SK-N-SH (cell line): Measurements from ENCODE around the gene MYH10. TPM values are rescaled to one million over a fixed set of nuclear protein-coding genes. Genes with fewer than 3 reads are reported as not detected.

Source experiments
- CTCF ChIA-PET: fragments of 300-600, 350-600 bp; formaldehyde crosslinking; extraction: SDS; loops from one replicate; lab custom pipeline; 2021; lab: Yijun Ruan, JAX
- POLR2A ChIA-PET: fragments of 350-600 bp; sonication (Branson Sonifier 250); formaldehyde crosslinking; extraction: SDS; loops from one replicate; lab custom pipeline; 2020; ENCODE audit warnings: antibody characterized with exemption, inconsistent platforms; lab: Yijun Ruan, JAX
- DNase-seq: peaks from one replicate; pipeline ENCODE4 v3.0.0; 2012
- H2AFZ ChIP-seq: fragments of 200-600 bp; sonication (generic); 2 replicates; pipeline ENCODE4 v1.8.1; 2016; ENCODE audit warnings: antibody characterized with exemption, mild to moderate bottlenecking, low read depth
- H3F3A ChIP-seq: fragments of 200-600 bp; sonication (generic); replicated peaks from 2 replicates; pipeline ENCODE3; 2016; ENCODE audit warnings: antibody characterized with exemption, mild to moderate bottlenecking; ENCODE audit not compliant: insufficient read depth
- H3K27ac ChIP-seq, 2 experiments: fragments of 200-500 bp in 1 of 2; fragments of 200-600 bp in 1 of 2; sonication (Bioruptor generic) in 1 of 2; sonication (generic), shearing (Covaris generic) in 1 of 2; 2 replicates each; pipeline versions ENCODE4 v1.5.1 to v1.6.1; 2014 to 2016; ENCODE audit warnings: low read depth in 2 of 2, inconsistent platforms in 1 of 2, low read length in 1 of 2, mild to moderate bottlenecking in 1 of 2, mixed read lengths in 1 of 2
- H3K27me3 ChIP-seq: fragments of 200-600 bp; sonication (generic), shearing (Covaris generic); 2 replicates; pipeline ENCODE4 v1.6.1; 2016; ENCODE audit warnings: mixed run types; ENCODE audit not compliant: insufficient read depth
- H3K36me3 ChIP-seq, 2 experiments: fragments of 200-500 bp in 1 of 2; fragments of 200-600 bp in 1 of 2; sonication (Bioruptor generic) in 1 of 2; sonication (generic) in 1 of 2; replicated peaks in 1 of 2; 2 replicates each; pipeline versions ENCODE3 to v1.5.1; 2014 to 2016; ENCODE audit warnings: low read length in 1 of 2, mild to moderate bottlenecking in 1 of 2; ENCODE audit not compliant: insufficient read depth in 2 of 2, control insufficient read depth in 1 of 2
- H3K4me1 ChIP-seq, 2 experiments: fragments of 200-500 bp in 1 of 2; fragments of 200-600 bp in 1 of 2; sonication (Bioruptor generic) in 1 of 2; sonication (generic), shearing (Covaris generic) in 1 of 2; 2 replicates each; pipeline versions ENCODE4 v1.5.1 to v1.6.1; 2014 to 2016; ENCODE audit warnings: low read depth in 1 of 2, low read length in 1 of 2, mixed run types in 1 of 2; ENCODE audit not compliant: insufficient read depth in 2 of 2, control insufficient read depth in 1 of 2
- H3K4me2 ChIP-seq: fragments of 200-600 bp; sonication (generic), shearing (Covaris generic); 2 replicates; pipeline ENCODE4 v1.6.1; 2017; ENCODE audit warnings: mixed run types
- H3K4me3 ChIP-seq, 2 experiments: fragments of 200-500 bp in 1 of 2; fragments of 200-600 bp in 1 of 2; sonication (Bioruptor generic) in 1 of 2; sonication (generic), shearing (Covaris generic) in 1 of 2; 2 replicates each; pipeline versions ENCODE4 v1.5.1 to v1.8.1; 2014 to 2016; ENCODE audit warnings: low read depth in 2 of 2, inconsistent platforms in 1 of 2, low read length in 1 of 2, mild to moderate bottlenecking in 1 of 2, mixed read lengths in 1 of 2, moderate library complexity in 1 of 2
- H3K79me2 ChIP-seq: fragments of 200-600 bp; sonication (generic); 2 replicates; pipeline ENCODE4 v1.8.1; 2017; ENCODE audit warnings: mild to moderate bottlenecking; ENCODE audit not compliant: insufficient read depth
- H3K9ac ChIP-seq: fragments of 200-600 bp; sonication (generic); 2 replicates; pipeline ENCODE4 v1.6.1; 2017; ENCODE audit warnings: mixed run types
- H3K9me2 ChIP-seq: fragments of 200-600 bp; sonication (generic); 2 replicates; pipeline ENCODE4 v1.6.1; 2017; ENCODE audit warnings: mixed run types
- H3K9me3 ChIP-seq: fragments of 200-600 bp; sonication (generic); 2 replicates; pipeline ENCODE4 v1.6.1; 2017; ENCODE audit warnings: mixed run types, mild to moderate bottlenecking, moderate library complexity
- H4K20me1 ChIP-seq: fragments of 200-600 bp; sonication (generic); 2 replicates; pipeline ENCODE4 v1.6.1; 2017; ENCODE audit warnings: mild to moderate bottlenecking, mixed run types; ENCODE audit not compliant: insufficient read depth
- MEF2A ChIP-seq: IDR thresholded peaks from 2 replicates; pipeline ENCODE4 v1.4.0; 2012; ENCODE audit warnings: low read depth, borderline replicate concordance
- NRF1 ChIP-seq: IDR thresholded peaks from 2 replicates; pipeline ENCODE4 v1.6.1; 2012; ENCODE audit warnings: low read depth, mild to moderate bottlenecking, low read length
- PBX3 ChIP-seq: IDR thresholded peaks from 2 replicates; pipeline ENCODE4; 2012
- RAD21 ChIP-seq: IDR thresholded peaks from 2 replicates; pipeline ENCODE4 v1.6.1; 2012; ENCODE audit warnings: mild to moderate bottlenecking, low read length
- SMC3 ChIP-seq: IDR thresholded peaks from 2 replicates; pipeline ENCODE4 v1.6.1; 2012; ENCODE audit warnings: low read depth, low read length, improper control_type of control experiment
- TAF1 ChIP-seq: IDR thresholded peaks from 2 replicates; pipeline ENCODE4 v1.6.1; 2012; ENCODE audit warnings: low read depth, mild to moderate bottlenecking, low read length, moderate library complexity, borderline replicate concordance
- TEAD4 ChIP-seq: IDR thresholded peaks from 2 replicates; pipeline ENCODE4 v1.4.0; 2012; ENCODE audit warnings: mild to moderate bottlenecking, borderline replicate concordance; ENCODE audit not compliant: insufficient read depth
- USF2 ChIP-seq: fragments of 150-350 bp; IDR thresholded peaks from 2 replicates; pipeline ENCODE4 v1.6.1; 2017; ENCODE audit warnings: antibody characterized with exemption, low read length, low read depth, borderline replicate concordance
- YY1 ChIP-seq: IDR thresholded peaks from 2 replicates; pipeline ENCODE4 v1.4.0; 2012; ENCODE audit warnings: low read depth, mild to moderate bottlenecking
- WGBS: methylation state at CpG from one replicate; pipeline ENCODE4 v1.1.6; 2017; ENCODE audit warnings: low lambda C conversion rate; 5-methylcytosine and 5-hydroxymethylcytosine counted together
- polyA plus RNA-seq, 3 experiments: library from polyadenylated mRNA; depleted of rRNA; stranded (reverse); fragments of >200 nt; gene quantifications; 2 replicates each; pipeline ENCODE4 v1.2.3, GENCODE V29; 2012
- TF ChIP-seq, protein P1 (sequence below): fragments of 200-600 bp; sonication (generic); IDR thresholded peaks from 2 replicates; pipeline ENCODE4 v1.6.1; 2017; ENCODE audit warnings: antibody characterized with exemption, mild to moderate bottlenecking, moderate library complexity
- TF ChIP-seq, protein P2 (sequence below): IDR thresholded peaks from 2 replicates; pipeline ENCODE4 v1.6.1; 2012; ENCODE audit warnings: mild to moderate bottlenecking, low read depth, low read length, moderate library complexity
- TF ChIP-seq, protein P3 (sequence below): IDR thresholded peaks from 2 replicates; pipeline ENCODE4 v1.4.0; 2012; ENCODE audit warnings: low read depth, borderline replicate concordance

Gene MYH10
- polyA plus RNA-seq, 1 of the 3 experiments (the other 2 are of a cell fraction) = 64.2 TPM

- Histone ChIP-seq H3K27ac (no peak overlapping the region), H3K4me2 (no peak overlapping the region), H3K9me2 (no peaks in the 10 kb centered on the region), H3K4me1 (no peaks in the 10 kb centered on the region), H3F3A (peaks cover 6% of the 10 kb centered on the region), H3K4me3 (no peak overlapping the region), H3K36me3 (peaks cover 48 to 58% of the 10 kb centered on the region in 2 experiments), H3K79me2 (no peaks in the 10 kb centered on the region), H3K27me3 (no peaks in the 10 kb centered on the region), H3K9me3 (no peaks in the 10 kb centered on the region), H3K9ac (no peak overlapping the region), H2AFZ (no peak overlapping the region), H4K20me1 (no peaks in the 10 kb centered on the region)
- 95% methylated on average over 6 of the region's 8 CpGs for WGBS
- ChIA-PET POLR2A (no interaction called here), CTCF (interaction anchor here (0.9 to 1.3 kb wide), 3 partner anchors 91 to 246 kb away, joined by 3 to 4 read pairs (median 4); no protein-coding TSS in a partner anchor)
- TF ChIP-seq TAF1 = no peak
- no peak for TF ChIP-seq RAD21
- TF ChIP-seq PBX3 = no peak
- TF ChIP-seq, protein P1, sequence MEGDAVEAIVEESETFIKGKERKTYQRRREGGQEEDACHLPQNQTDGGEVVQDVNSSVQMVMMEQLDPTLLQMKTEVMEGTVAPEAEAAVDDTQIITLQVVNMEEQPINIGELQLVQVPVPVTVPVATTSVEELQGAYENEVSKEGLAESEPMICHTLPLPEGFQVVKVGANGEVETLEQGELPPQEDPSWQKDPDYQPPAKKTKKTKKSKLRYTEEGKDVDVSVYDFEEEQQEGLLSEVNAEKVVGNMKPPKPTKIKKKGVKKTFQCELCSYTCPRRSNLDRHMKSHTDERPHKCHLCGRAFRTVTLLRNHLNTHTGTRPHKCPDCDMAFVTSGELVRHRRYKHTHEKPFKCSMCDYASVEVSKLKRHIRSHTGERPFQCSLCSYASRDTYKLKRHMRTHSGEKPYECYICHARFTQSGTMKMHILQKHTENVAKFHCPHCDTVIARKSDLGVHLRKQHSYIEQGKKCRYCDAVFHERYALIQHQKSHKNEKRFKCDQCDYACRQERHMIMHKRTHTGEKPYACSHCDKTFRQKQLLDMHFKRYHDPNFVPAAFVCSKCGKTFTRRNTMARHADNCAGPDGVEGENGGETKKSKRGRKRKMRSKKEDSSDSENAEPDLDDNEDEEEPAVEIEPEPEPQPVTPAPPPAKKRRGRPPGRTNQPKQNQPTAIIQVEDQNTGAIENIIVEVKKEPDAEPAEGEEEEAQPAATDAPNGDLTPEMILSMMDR = no peak
- TF ChIP-seq NRF1 = no peak
- TF ChIP-seq SMC3 = no peak
- TF ChIP-seq YY1 = no peak
- TF ChIP-seq TEAD4 = no peak
- no peak for TF ChIP-seq USF2
- TF ChIP-seq, protein P2, sequence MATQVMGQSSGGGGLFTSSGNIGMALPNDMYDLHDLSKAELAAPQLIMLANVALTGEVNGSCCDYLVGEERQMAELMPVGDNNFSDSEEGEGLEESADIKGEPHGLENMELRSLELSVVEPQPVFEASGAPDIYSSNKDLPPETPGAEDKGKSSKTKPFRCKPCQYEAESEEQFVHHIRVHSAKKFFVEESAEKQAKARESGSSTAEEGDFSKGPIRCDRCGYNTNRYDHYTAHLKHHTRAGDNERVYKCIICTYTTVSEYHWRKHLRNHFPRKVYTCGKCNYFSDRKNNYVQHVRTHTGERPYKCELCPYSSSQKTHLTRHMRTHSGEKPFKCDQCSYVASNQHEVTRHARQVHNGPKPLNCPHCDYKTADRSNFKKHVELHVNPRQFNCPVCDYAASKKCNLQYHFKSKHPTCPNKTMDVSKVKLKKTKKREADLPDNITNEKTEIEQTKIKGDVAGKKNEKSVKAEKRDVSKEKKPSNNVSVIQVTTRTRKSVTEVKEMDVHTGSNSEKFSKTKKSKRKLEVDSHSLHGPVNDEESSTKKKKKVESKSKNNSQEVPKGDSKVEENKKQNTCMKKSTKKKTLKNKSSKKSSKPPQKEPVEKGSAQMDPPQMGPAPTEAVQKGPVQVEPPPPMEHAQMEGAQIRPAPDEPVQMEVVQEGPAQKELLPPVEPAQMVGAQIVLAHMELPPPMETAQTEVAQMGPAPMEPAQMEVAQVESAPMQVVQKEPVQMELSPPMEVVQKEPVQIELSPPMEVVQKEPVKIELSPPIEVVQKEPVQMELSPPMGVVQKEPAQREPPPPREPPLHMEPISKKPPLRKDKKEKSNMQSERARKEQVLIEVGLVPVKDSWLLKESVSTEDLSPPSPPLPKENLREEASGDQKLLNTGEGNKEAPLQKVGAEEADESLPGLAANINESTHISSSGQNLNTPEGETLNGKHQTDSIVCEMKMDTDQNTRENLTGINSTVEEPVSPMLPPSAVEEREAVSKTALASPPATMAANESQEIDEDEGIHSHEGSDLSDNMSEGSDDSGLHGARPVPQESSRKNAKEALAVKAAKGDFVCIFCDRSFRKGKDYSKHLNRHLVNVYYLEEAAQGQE = no peak
- TF ChIP-seq MEF2A = no peak
- TF ChIP-seq, protein P3, sequence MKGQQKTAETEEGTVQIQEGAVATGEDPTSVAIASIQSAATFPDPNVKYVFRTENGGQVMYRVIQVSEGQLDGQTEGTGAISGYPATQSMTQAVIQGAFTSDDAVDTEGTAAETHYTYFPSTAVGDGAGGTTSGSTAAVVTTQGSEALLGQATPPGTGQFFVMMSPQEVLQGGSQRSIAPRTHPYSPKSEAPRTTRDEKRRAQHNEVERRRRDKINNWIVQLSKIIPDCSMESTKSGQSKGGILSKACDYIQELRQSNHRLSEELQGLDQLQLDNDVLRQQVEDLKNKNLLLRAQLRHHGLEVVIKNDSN = no peak
- no peak for DNase-seq
Measured at GRCh38 chr17:8500609-8501008, 129.9 kb downstream of the MYH10 start.
